HG03045 (cell line): ENCODE results near the gene MOSPD3.
A peak's percentile ranks its signal among the peaks of the same experiment; 100 is the strongest.

Experiments used
- ATAC-seq: cut with Tn5 transposase; IDR thresholded peaks from one replicate; pipeline ENCODE4 v1.9.1; 2021; ENCODE audit warnings: mild to moderate bottlenecking, moderate library complexity; ENCODE audit not compliant: unreplicated experiment

The MOSPD3 gene

DNA sequence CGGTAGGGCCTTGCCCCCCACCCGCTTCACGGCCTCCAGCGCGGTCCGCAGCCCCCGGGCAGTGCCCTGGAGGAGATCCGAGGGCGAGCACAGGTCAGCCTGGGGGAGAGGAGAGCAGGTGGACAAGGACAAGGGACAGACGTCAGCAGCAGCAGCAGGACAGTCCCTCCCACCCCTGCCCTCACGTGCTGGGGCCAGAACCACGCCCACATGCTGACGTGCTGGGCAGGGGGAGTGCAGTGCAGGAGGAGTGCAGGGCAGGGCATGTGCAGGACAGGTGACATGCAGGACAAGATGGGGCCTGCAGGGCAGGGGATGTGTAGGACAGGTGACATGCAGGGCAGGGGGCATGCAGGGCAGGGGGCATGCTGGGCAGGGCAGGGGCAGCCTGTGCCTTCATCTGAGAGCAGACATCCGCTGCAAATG, 37.1 kb upstream of the MOSPD3 start:
- no peak for ATAC-seq

DNA sequence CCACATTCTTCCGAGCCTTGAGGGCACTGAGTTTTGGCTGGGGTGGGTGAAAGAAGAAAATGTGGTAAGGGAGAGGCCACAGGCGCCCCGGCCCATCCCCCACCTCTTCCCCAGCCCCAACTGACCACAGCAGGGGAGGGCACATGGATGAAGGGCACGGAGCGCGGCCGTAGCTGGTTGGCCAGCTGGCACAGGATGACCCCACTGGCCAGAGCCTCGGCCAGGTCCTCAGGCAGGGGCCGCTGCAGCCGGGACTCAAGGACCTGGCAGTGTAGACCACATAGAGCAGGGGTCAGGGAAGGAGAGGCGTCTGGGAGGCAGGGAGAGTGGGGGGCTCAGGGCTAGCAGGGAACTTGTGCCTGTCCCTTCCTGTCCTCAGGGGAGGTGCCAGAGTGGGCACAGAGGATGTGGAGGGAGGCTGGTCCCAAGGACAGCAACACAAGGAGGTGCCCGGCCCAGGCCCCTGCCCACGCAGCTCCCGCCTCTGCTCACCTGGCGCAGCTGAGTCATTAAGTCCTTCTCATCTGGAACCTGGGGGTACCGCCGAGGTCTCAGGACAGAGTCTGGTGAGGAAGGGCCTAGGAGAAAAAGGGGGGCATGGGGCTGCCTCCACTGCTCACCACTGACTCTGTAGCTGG, 36.5 kb upstream of the MOSPD3 start:
- no peak for ATAC-seq

DNA sequence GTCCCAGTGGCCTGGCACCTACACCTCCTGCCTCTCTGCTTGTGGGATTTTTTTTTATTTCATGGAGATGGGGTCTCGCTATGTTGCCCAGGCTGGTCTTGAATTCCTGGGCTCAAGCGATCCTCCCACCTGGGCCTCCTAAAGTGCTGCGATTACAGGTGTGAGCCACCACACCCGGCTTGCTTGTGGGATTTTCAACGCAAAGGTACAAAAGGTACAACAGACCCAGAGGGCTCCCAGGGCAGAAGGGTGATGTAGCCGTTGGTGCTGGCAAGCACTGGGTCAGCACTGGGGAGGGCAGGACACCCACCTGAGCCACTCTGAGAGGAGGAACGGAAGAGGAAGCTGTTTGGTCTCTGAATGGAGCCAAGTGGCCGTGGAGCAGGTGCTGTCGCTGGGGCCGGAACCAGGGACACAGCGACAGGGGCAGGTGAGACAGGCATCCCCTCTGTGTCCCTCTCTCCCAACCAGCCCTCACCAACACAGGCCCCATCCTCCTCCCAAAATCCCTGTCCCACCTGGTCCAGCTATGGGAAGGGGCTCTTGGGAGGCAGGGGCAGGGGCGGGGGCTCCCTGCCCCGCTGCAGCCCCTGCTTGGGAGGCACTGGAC, 35.9 kb upstream of the MOSPD3 start:
- no peak for ATAC-seq

DNA sequence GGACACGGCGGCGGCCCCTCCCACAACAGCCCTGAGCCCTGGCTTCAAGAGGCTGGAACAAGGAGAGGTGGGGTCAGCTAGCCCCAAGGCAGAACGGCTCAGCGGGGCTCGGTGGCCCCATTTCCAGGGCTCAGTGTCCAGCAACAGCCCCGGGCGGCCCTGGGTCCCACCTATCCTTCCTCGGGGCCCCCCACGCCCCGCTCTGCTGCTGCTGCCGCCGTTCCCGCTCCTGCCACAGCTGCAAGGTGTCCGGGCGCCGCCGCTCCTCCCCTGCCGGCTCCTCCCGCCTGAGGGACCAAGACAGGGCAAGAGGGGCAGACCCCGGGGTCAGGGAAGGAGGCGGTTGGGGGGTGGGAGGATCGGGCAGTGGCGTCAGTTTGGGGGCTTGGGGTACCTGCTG, 35.2 kb upstream of the MOSPD3 start:
- ATAC-seq = no peak

DNA sequence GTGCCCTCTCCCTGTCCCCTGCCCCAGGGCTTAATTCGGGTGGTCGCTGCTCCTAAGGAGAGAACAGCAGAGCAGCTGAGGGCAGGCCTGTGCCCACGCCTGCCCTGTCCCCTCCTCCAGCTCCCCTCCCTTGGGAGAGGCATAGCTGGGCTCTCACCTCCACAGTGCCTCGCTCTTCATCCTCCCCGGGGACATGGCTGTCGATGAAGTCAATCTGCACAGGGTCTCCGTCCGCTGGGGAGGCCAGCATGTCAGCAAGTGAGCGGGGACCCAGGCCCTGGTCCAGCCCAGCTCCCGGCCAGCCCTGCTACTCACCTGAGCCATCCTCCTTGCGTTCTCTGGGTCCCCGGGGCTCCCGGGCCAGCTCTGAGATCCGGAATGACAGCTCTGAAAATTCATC, 34.8 kb upstream of the MOSPD3 start:
- ATAC-seq = no peak

DNA sequence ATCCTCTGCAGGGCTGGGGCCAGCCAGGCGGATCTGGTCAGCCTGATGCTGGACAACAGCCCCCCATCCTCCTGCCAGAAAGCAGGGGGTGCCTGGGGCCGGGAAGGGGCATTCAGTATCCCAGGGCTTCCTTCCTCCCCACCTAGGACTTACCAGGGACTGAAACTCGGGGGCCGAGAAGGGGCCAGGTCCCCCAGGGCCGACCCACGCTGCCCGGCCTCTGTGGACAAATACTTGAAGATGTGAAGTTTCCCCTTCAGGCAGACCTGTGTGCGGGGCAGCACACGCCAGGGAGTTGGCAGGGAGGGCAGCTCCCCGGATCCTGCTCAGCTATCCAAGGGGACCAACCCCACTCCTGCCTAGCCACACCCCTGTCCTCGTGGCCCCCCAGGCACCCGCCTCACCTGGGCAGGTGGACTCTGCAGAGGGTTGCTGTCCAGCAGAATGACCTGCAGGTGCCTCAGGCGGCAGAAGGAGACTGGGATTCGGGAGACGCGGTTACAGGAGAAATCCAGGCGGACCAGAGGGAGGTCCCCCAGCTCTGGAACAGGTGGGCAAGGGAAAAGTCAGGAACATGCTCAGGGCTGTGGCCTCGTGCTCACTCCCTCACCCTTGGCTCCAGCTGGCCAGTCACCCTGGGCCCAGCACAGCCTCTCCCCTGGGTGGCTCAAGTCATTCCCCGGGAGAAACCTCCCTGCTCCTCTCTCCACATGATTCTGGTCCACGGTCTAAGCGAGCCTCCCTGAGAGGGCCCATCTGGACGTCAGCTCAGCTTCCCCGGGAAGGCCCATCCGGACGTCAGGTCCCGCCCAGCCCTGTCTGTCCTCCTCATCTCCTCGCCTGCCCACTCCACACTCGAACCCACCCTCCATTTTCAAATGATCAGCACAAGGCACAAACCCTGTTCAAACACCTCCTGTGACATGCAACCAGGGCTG, 33.8 kb upstream of the MOSPD3 start:
- no peak for ATAC-seq

DNA sequence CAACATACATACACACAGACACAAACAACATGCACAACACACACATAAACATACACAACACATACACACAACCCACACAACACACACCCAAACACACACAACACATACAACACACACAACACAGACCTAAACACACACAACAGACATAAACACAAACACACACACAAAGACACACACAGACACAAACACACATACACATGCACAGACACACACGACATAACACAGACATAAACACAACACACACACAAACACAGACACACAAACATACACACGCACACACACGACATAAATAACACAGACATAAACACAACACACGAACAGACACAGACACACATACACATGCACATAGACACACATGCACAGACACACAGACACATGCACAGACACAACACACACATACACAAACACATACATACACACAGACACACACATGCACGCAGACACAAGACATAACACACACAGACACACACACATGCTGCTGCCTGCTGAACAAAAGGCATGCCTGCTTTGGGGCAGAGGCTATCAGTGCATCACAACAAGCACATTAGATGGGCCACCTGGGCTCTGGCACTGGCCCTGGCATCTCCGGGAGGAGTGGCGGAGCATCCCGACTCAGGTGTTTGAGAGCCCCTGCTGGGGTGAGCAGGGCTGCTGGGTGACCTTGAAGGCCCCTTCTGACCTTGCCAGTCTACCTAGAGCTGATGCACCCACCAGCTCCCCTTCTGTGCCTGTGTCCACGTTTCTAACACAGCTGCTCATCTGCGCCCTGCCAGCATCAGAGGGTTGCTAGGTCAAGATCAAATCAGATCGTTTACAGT, 31.7 kb upstream of the MOSPD3 start:
- no peak for ATAC-seq

DNA sequence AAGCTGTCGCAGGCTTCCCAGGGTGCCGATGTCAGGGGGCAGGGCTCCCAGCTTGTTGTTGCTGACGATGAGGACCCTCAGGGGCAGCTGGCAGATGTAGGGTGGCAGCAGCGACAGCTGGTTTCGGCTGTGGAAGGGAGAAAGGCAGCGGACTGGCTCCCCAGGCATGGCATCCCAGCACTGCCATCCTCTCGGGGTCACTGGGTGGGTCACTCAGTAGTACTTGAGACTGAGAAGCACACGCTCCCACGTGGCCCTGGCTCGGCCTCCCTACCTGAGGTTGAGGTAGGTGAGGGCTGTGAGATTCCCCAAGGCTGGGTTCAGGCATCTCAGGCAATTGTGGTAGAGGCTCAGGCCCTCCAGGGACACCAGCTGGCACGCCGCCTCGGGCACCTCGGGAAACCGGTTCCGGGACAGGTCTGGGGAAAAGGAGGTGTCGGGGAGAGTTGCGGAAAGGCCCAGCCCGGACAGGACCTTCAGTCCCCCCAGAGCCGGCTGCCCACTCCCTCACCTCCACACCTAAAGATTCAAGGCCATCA, 30.2 kb upstream of the MOSPD3 start:
- no peak for ATAC-seq

DNA sequence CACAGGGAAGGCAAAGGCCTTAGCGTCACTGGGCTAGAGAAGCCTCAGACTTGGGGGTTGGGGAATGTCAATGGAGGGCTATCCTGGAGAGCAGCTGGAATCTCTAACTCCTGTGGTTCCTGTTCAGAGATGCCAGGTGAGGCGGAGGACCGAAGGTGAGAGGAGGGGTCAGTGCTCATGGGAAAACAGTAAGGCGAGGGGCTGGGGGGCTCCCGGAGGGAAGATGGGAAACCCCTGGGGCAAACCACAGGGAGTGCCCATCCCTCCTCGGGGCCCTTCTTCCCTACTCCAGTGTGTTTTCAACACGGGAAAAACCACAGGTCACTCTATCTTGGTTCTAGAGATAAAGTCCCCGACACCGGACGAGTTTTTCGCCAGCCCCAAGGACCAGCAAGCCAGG, 29.7 kb upstream of the MOSPD3 start:
- ATAC-seq = no peak

DNA sequence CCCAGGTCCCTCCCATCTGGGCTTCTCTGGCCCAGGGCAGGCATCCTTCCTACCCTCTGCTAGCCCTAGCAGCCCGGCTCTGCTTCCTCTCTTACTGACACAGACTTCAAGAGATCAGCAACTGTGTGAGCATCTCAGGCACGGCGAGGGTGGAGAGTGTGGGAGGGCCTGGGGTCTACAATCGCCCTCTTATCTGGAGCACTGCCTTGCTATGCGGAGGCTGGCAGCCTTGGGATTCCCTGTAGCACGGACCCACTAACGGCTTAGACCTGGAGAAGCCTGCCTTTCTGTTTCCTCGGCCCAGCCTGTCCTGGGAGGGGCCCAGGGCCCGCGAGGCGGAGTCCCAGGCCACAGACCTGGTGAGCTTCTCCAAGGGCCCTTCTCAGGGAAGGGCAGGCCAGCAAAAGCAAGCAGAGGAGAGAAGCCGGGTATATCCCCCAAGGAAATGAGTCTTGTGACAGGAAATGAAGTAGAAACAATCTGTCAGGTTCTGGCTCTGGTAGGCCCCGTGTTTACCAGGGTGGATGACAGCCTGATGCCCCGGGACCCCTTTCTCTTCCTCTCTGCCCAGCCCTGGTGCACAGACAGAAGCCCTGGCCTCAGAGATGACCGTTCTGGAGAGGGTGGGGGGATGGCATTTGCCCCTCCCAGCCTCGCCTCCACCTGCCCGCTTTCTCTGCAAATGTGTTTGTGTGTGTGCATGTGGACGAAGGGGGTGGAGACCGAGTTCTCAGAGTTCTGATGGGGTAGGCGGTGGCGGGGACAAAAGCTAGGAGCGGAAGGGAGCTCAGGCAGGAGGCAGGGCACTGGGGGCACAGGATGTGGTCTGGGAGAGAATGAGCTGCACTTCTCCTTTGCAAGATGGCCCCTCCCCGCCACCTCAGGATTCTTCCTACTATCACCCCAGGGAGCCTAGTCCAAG, 28.9 kb upstream of the MOSPD3 start:
- no peak for ATAC-seq

DNA sequence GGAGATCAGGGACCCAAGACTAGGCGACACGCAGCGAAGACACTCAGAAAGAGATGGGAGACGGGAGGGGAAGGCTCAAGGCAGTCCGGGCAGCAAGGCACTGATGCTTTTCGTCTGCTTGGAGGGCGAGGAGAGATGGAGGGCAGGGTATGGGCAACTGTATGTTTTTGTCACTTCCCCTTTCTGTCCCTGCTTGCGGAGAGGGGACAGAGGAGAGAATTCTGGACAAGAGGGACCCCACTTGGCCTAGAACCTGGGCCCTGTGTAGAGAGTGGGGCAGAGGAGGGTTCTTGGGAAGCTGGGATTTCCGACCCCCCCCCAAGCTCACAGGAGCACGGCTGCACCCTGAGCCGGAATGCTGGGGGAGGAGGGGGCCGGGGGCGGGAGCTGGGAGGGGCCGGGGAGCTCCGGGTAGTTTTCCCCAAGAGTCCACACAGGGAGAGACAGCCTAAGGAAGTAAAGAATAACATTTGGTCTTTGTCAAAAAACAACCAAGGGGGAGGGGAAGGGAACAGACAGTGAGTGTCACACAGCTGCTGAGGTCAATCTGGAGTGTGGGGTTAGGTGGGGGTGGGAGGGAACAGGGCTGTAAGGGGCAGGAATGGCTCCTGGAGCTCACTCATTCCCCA, 28.2 kb upstream of the MOSPD3 start:
- ATAC-seq = no peak

DNA sequence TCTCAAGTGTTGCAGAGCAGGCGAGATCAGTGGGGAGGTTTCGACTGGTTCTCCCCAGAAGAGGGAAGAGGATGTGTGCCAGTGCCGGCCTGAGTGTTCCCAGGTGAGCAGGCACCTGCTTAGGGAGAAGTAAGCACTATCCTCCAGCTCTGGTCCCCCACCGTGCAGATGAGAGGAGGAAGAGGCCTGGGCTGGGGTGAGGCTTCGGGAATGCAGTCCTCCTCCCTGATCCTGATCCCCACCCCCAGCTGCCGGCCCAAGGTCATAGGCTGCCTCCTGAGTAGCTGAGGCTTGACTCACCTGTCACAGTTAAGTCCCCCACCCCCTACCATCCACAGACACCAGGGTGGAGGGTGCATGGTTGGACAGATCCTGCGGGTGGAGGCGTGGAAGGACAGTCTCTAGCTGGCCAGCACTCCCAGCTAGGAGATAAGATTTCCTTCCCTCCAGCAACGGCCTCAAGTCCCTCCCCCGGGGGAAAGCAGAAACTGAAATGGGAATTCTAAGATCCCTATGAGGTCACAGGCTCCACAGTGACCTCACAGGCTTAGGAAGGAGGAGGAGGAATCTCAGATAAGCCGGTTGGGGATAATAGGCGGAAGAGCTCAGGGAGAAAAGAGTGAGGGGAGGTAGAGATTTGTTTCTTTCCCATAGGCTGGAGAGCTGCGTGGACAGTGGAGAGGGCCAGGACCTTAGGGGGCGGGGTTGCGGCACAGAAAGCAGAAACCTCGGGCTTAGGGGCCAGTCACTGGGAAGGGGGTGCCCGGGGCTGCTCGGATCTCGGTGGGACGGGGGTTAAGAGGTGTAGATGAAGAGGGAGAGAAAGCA, 27.4 kb upstream of the MOSPD3 start:
- ATAC-seq = no peak

DNA sequence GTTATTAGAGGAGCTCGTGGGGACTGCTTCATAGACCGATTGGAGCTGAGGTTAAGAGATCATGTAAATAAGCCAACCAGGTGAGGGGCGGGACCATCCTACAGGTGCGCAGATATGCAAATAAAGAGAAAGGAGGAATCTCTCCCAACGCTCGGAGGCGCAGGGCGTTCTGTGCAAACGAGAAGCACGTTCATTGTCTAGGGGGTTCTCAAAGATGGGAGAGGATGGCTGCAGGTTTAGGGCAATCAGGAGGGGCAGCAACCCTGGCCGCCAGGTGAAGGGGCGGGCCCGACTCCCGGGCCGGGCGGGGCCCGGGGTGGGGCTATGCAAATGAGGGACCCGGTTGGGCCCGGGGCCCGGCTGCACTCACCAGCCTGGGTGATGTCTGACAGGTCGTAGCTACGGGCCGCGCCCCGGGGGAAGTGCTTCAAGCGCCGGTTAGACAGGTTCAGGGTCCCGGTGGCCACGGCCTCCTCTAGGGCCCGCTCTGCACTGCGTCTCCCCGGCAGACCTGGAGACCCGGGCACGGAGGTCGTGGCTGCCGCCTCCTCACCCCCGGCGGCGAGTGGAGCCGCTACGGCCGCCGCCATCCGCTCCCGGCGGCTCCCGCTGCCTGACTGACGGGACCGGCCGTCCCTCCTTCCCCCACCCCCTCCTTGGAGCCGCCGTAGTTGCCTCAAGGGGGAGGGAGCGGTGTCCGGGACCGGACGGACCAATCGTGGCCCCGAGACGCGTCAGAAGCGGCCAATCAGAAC, 26.7 kb upstream of the MOSPD3 start, which contains the start of gene LRCH4:
Gene LRCH4 (minus strand): TSS at position 619 of the 755 bp plus-strand sequence. CDS start 29 bp downstream, at position 590.
- peak; percentile 27 for ATAC-seq

DNA sequence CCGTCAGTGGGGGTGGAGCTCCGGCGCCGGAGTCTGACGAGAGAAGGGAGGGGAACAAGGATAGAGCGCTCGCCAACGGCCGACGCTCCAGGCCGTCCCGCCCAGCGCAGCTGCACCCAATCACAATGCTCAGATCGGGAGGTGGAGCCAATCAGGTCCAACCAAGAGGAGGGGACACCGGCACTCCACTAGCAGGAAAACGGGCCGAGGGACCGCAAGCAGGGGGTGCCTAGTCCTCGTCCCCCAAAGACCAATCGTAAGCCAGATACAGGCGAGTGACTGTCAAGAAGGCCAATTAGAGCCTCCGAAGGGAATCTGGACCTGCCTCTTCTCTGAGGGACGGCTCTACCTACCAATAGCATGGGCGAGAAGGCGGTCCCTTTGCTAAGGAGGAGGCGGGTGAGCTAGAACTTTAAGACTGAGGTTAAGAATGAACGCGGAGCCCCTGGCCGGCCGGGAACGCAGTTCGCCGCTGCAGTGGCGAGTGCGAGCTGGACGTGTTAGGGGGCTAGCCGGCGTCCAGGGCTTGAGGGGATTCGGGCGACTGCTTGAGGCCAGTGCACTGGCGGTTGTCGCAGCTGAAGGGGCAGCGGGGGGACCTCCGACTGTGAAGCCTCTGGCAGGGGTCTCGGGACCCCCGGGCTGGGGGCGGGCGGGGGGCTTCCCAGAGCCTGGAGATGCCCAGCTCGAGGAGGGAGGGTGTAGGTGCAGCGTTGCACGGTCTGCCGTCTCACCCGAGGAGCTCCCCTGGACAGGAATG, 25.9 kb upstream of the MOSPD3 start, which contains the start of gene FBXO24:
Gene FBXO24 (plus strand): TSS at position 63 of the 760 bp plus-strand sequence. CDS start 298 bp downstream, at position 361.
- ATAC-seq = peak; percentile 91

DNA sequence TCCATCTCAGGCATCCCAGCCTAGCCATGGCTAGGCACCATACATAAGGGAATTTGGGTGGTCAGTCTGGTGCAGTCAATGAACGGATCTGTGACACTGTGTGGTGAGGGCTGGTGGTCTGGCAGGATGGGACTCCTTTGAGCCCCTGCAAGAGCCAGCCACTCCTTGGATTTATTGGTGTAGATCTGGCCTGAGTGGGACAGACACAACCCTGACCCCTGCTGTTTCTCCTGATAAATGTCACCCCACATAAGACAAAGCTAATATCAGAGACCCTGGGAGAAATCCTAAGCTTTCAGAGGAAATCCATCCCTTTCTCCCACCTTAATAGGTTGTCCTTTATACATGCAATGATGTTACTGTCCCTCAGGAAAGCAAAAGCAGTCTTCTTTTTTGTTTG, 23.9 kb upstream of the MOSPD3 start:
- no peak for ATAC-seq

DNA sequence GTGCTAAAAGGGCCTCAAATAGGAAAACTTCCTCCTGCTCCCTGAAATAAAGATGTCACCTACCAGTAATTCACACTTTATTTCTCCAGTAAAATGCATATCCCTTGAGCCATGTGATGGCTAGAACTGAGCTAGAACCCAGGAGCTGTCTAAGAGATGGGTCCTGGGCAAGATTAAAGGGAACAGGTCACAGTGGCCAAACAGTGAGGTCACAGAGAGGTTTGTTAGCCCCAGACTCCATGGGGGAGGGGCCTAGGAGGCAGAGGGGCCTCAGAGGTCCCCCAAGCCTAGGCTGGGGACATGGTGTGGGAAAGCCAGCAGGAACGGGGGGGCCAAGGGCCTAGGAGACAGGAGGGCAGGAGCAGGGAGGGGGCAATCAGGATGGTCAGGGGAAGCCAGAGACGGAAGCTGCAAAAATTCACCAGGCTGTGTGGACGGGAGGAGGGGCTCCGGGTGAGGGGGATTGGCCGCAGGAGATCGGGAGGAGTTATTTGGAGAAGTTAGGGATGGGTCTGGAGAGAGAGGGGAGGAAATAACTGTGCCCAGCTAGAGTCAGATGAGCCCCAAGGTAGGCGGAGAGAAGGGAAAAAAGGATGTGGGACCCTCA, 22.9 kb upstream of the MOSPD3 start:
- ATAC-seq = no peak
